Measurements from ENCODE around the gene TCF4. TPM values are rescaled to one million over a fixed set of nuclear protein-coding genes. Genes with fewer than 3 reads are reported as not detected.

The TCF4 gene
- total and polyA plus RNA-seq, 4 donors: 4.3 to 15.3 (median 11.5) TPM

- Histone ChIP-seq H3K36me3 (ENCODE audit: control insufficient read depth in 4 of 4, insufficient read depth in 3 of 4, low read depth in 1 of 4, low read length in 3 of 4) (no peaks in the 10 kb centered on the region), H3K9me3 (ENCODE audit: control insufficient read depth in 4 of 4, low read length in 3 of 4) (no peaks in the 10 kb centered on the region), H3K9ac (ENCODE audit: low read depth in 1 of 2, low read length in 2 of 2) (no peak overlapping the region), H3K4me1 (ENCODE audit: control insufficient read depth in 4 of 4, insufficient read depth in 4 of 4, low read length in 3 of 4) (no peaks in the 10 kb centered on the region), H3K27ac (ENCODE audit: low read depth in 1 of 2, low read length in 2 of 2) (no peak overlapping the region), H3K27me3 (ENCODE audit: control insufficient read depth in 4 of 4, insufficient read depth in 4 of 4, low read length in 3 of 4) (no peaks in the 10 kb centered on the region), H3K4me3 (ENCODE audit: low read depth in 1 of 3, low read length in 3 of 3) (no peak overlapping the region)
- TF ChIP-seq SP1 (IDR thresholded peaks at IDR 0.05): no peak
- TF ChIP-seq HNF4A (conservative IDR thresholded peaks at IDR 0.05): no peak
- no peak for TF ChIP-seq RAD21 (IDR thresholded peaks at IDR 0.05)
- TF ChIP-seq, protein P1, sequence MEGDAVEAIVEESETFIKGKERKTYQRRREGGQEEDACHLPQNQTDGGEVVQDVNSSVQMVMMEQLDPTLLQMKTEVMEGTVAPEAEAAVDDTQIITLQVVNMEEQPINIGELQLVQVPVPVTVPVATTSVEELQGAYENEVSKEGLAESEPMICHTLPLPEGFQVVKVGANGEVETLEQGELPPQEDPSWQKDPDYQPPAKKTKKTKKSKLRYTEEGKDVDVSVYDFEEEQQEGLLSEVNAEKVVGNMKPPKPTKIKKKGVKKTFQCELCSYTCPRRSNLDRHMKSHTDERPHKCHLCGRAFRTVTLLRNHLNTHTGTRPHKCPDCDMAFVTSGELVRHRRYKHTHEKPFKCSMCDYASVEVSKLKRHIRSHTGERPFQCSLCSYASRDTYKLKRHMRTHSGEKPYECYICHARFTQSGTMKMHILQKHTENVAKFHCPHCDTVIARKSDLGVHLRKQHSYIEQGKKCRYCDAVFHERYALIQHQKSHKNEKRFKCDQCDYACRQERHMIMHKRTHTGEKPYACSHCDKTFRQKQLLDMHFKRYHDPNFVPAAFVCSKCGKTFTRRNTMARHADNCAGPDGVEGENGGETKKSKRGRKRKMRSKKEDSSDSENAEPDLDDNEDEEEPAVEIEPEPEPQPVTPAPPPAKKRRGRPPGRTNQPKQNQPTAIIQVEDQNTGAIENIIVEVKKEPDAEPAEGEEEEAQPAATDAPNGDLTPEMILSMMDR (IDR thresholded peaks at IDR 0.05; ENCODE audit: low read depth, low read length, missing input control): no peak
- no peak for TF ChIP-seq YY1 (IDR thresholded peaks at IDR 0.05)
- TF ChIP-seq TAF1 (conservative IDR thresholded peaks at IDR 0.05): no peak
- TF ChIP-seq EGR1 (IDR thresholded peaks at IDR 0.05; ENCODE audit: low read depth in 2 of 2): no peak
- TF ChIP-seq RXRA (IDR thresholded peaks at IDR 0.05): no peak
- no peak for TF ChIP-seq NR2F2 (IDR thresholded peaks at IDR 0.05)
- TF ChIP-seq HNF4G (IDR thresholded peaks at IDR 0.05): no peak
- TF ChIP-seq FOXA2 (IDR thresholded peaks at IDR 0.05): no peak
- no peak for TF ChIP-seq GABPA (IDR thresholded peaks at IDR 0.05 in 1 of 2, conservative IDR thresholded peaks at IDR 0.05 in 1 of 2)
- TF ChIP-seq, protein P2, sequence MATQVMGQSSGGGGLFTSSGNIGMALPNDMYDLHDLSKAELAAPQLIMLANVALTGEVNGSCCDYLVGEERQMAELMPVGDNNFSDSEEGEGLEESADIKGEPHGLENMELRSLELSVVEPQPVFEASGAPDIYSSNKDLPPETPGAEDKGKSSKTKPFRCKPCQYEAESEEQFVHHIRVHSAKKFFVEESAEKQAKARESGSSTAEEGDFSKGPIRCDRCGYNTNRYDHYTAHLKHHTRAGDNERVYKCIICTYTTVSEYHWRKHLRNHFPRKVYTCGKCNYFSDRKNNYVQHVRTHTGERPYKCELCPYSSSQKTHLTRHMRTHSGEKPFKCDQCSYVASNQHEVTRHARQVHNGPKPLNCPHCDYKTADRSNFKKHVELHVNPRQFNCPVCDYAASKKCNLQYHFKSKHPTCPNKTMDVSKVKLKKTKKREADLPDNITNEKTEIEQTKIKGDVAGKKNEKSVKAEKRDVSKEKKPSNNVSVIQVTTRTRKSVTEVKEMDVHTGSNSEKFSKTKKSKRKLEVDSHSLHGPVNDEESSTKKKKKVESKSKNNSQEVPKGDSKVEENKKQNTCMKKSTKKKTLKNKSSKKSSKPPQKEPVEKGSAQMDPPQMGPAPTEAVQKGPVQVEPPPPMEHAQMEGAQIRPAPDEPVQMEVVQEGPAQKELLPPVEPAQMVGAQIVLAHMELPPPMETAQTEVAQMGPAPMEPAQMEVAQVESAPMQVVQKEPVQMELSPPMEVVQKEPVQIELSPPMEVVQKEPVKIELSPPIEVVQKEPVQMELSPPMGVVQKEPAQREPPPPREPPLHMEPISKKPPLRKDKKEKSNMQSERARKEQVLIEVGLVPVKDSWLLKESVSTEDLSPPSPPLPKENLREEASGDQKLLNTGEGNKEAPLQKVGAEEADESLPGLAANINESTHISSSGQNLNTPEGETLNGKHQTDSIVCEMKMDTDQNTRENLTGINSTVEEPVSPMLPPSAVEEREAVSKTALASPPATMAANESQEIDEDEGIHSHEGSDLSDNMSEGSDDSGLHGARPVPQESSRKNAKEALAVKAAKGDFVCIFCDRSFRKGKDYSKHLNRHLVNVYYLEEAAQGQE (IDR thresholded peaks at IDR 0.05): no peak
- no peak for TF ChIP-seq MAX (IDR thresholded peaks at IDR 0.05)
- no peak for TF ChIP-seq FOXA1 (IDR thresholded peaks at IDR 0.05)
- no peak for DNase-seq (ENCODE audit: low spot score)
- 52% methylated on average over 10 of the region's 10 CpGs for WGBS
Observed at GRCh38 chr18:55489034-55489986, 98.7 kb downstream of the TCF4 start.

DNA sequence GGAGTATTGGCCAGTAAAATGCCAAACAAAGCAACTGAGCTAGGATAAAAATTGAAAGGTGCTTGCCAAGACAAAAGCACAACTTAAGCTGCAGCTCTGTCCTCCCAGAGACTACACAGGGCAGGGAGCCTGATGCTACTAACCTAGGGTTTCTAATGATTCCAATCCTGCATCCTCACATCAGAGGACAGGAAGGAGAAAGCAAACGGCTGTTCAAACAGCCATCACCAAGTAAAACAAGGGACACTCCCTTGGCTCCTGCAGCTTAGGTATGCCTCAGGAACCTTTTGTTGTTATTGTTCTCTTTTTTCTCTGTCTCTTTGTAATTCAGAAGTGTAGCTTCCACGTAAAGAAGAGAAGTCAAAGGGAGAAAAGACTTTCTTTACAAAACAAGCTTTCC is 99.5 kb downstream of the TCF4 start:
- H3K36me3 ChIP-seq (ENCODE audit: control insufficient read depth in 4 of 4, insufficient read depth in 3 of 4, low read depth in 1 of 4, low read length in 3 of 4): no peaks in the 10 kb centered on the region
- H3K9me3 ChIP-seq (ENCODE audit: control insufficient read depth in 4 of 4, low read length in 3 of 4): no peaks in the 10 kb centered on the region
- no peaks in the 10 kb centered on the region for H3K4me1 ChIP-seq (ENCODE audit: control insufficient read depth in 4 of 4, insufficient read depth in 4 of 4, low read length in 3 of 4)
- no peak overlapping the region for H3K4me3 ChIP-seq (ENCODE audit: low read depth in 1 of 3, low read length in 3 of 3)
- no peak overlapping the region for H3K27ac ChIP-seq (ENCODE audit: low read depth in 1 of 2, low read length in 2 of 2)
- no peak for DNase-seq (ENCODE audit: low spot score)
- no peaks in the 10 kb centered on the region for H3K27me3 ChIP-seq (ENCODE audit: control insufficient read depth in 4 of 4, insufficient read depth in 4 of 4, low read length in 3 of 4)
- WGBS: 43% methylated on average over 2 of the region's 2 CpGs
- no peak overlapping the region for H3K9ac ChIP-seq (ENCODE audit: low read depth in 1 of 2, low read length in 2 of 2)
- TF ChIP-seq, protein P1 (IDR thresholded peaks at IDR 0.05; ENCODE audit: low read depth, low read length, missing input control): no peak
- TF ChIP-seq FOXA2 (IDR thresholded peaks at IDR 0.05) (no peak), RXRA (IDR thresholded peaks at IDR 0.05) (no peak), TAF1 (conservative IDR thresholded peaks at IDR 0.05) (no peak), ZBTB33 (IDR thresholded peaks at IDR 0.05) (no peak), HNF4A (conservative IDR thresholded peaks at IDR 0.05) (no peak), SP1 (IDR thresholded peaks at IDR 0.05) (no peak), EGR1 (IDR thresholded peaks at IDR 0.05; ENCODE audit: low read depth in 2 of 2) (no peak)
- TF ChIP-seq, protein P2 (IDR thresholded peaks at IDR 0.05): no peak
